PC-3 (cell line): Measurements from ENCODE around the gene FAM168A. TPM values are rescaled to one million over a fixed set of nuclear protein-coding genes. Genes with fewer than 3 reads are reported as not detected.

ENCODE experiments used
- ATAC-seq: fragments of 200-7000 bp; cut with Tn5 transposase; 2 replicates; pipeline ENCODE4 v1.9.1; 2020; ENCODE audit warnings: mild to moderate bottlenecking, moderate library complexity
- BruUV-seq: library from RNA; stranded (reverse); fragments of 400-500 nt; replicated peaks from 2 replicates; lab custom pipeline; 2021; lab: Mats Ljungman, UMichigan
- CTCF ChIA-PET: fragments of 300-600 bp; sonication (Branson Sonifier 250); formaldehyde crosslinking; loops from one replicate; lab custom pipeline; 2022; ENCODE audit warnings: antibody characterized with exemption; lab: Charles Lee
- POLR2A ChIA-PET: fragments of 300-600 bp; sonication (Branson Sonifier 250); formaldehyde crosslinking; loops from one replicate; lab custom pipeline; 2022; ENCODE audit warnings: antibody characterized with exemption; ENCODE audit not compliant: unreplicated experiment; lab: Charles Lee
- DNase-seq: peaks from one replicate; pipeline ENCODE4 v3.0.0-alpha.2; 2015
- H2AFZ ChIP-seq: fragments of 300-600 bp; sonication (generic); 2 replicates; pipeline ENCODE4 v1.6.0; 2016; ENCODE audit warnings: antibody characterized with exemption, low read length
- H3F3A ChIP-seq: fragments of 300-600 bp; sonication (generic); one replicate; pipeline ENCODE4 v1.6.0; 2017; ENCODE audit warnings: antibody characterized with exemption, low read length, control low read depth, mild to moderate bottlenecking; ENCODE audit not compliant: unreplicated experiment
- H3K27ac ChIP-seq: fragments of 300-600 bp; sonication (generic); 2 replicates; pipeline ENCODE4 v1.5.1; 2016; ENCODE audit warnings: mild to moderate bottlenecking, low read length
- H3K27me3 ChIP-seq: fragments of 300-600 bp; sonication (generic); 2 replicates; pipeline ENCODE4 v1.6.1; 2016; ENCODE audit warnings: low read length, mixed read lengths
- H3K36me3 ChIP-seq: fragments of 300-600 bp; sonication (generic); 2 replicates; pipeline ENCODE4 v1.6.1; 2016; ENCODE audit warnings: low read depth, mixed run types, low read length, mixed read lengths
- H3K4me1 ChIP-seq: fragments of 300-600 bp; sonication (generic); 2 replicates; pipeline ENCODE4 v1.5.1; 2016; ENCODE audit warnings: low read length; ENCODE audit not compliant: insufficient read depth
- H3K4me2 ChIP-seq: fragments of 300-600 bp; sonication (generic); 2 replicates; pipeline ENCODE4 v1.6.0; 2016; ENCODE audit warnings: low read length
- H3K4me3 ChIP-seq: fragments of 300-600 bp; sonication (generic); 2 replicates; pipeline ENCODE4 v1.5.1; 2016; ENCODE audit warnings: mild to moderate bottlenecking, low read length, mixed read lengths
- H3K79me2 ChIP-seq: fragments of 300-600 bp; sonication (generic); 2 replicates; pipeline ENCODE4 v1.6.1; 2017; ENCODE audit warnings: low read length, mixed read lengths
- H3K9ac ChIP-seq: fragments of 300-600 bp; sonication (generic); 2 replicates; pipeline ENCODE4 v1.6.0; 2016; ENCODE audit warnings: mild to moderate bottlenecking, low read length
- H3K9me2 ChIP-seq: fragments of 300-600 bp; sonication (generic); replicated peaks from 2 replicates; pipeline ENCODE4 v1.6.1; 2016; ENCODE audit warnings: mixed run types, low read length, mixed read lengths
- H3K9me3 ChIP-seq: fragments of 300-600 bp; sonication (generic); 2 replicates; pipeline ENCODE4 v1.6.1; 2016; ENCODE audit warnings: low read length, mixed read lengths
- H4K20me1 ChIP-seq: fragments of 300-600 bp; sonication (generic); 2 replicates; pipeline ENCODE4 v1.6.1; 2016; ENCODE audit warnings: low read length, mixed read lengths
- EZH2 ChIP-seq: fragments of 300-600 bp; sonication (generic); IDR thresholded peaks from one replicate; pipeline ENCODE4 v1.6.1; 2017; ENCODE audit warnings: antibody characterized with exemption, mild to moderate bottlenecking, low read length; ENCODE audit not compliant: unreplicated experiment
- EZH2phosphoT487 ChIP-seq: fragments of 300-600 bp; sonication (generic); IDR thresholded peaks from 2 replicates; pipeline ENCODE4 v1.6.1; 2018; ENCODE audit warnings: mild to moderate bottlenecking, antibody characterized with exemption, low read length, borderline replicate concordance
- intact Hi-C: fragments of 100-400 bp; cut with micrococcal nuclease; formaldehyde crosslinking; loops from 2 replicates; pipeline ENCODE4 v1.9.0; 2023
- total RNA-seq: library from RNA; depleted of rRNA; stranded (reverse); fragments of >200 nt; gene quantifications from 2 replicates; pipeline ENCODE4 v1.2.3, GENCODE V29; 2014
- TF ChIP-seq, protein P1 (sequence below): fragments of 300-600 bp; sonication (generic); conservative IDR thresholded peaks from 2 replicates; pipeline ENCODE4 v1.5.1; 2017; ENCODE audit warnings: antibody characterized with exemption, low read depth, mild to moderate bottlenecking, low read length

FAM168A gene
- total RNA-seq, 1 experiment from 2014 or later, result 24.5 TPM

DNA sequence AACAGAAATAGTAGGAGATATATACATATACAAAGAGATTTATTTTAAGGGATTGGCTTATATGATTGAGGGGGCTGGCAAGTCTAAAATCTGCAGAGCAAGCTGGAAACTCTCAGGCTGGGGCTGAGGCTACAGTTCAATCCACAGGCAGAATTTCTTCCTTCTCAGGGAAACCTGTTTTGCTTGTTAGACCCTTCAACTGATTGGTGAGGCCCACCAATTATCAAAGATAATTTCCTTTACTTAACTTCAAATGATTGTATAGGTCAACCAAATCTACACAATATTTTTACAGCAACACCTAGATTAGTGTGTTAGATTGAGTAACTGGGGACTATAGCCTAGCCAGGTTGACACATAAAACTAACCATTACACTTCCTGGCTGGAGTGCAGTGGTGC, 43.8 kb upstream of the FAM168A start:
- no peaks in the 10 kb centered on the region for H4K20me1 ChIP-seq
- no peaks in the 10 kb centered on the region for H3K36me3 ChIP-seq
- no peak for DNase-seq
- no peaks in the 10 kb centered on the region for H3K9me2 ChIP-seq
- TF ChIP-seq EZH2phosphoT487, result no peak
- no peaks in the 10 kb centered on the region for H3K27me3 ChIP-seq
- ATAC-seq, result no peak
- no peak overlapping the region for H3K4me2 ChIP-seq
- ChIA-PET POLR2A (no interaction called here), CTCF (no interaction called here)
- no peaks in the 10 kb centered on the region for H3F3A ChIP-seq
- H3K9ac ChIP-seq, result no peak overlapping the region
- H3K9me3 ChIP-seq, result no peaks in the 10 kb centered on the region
- H3K4me1 ChIP-seq, result no peaks in the 10 kb centered on the region
- H2AFZ ChIP-seq, result no peak overlapping the region
- no peak overlapping the region for H3K27ac ChIP-seq
- intact Hi-C loops, result no loop called here
- no TSS peak for BruUV-seq
- H3K4me3 ChIP-seq, result no peak overlapping the region
- no peaks in the 10 kb centered on the region for H3K79me2 ChIP-seq

DNA sequence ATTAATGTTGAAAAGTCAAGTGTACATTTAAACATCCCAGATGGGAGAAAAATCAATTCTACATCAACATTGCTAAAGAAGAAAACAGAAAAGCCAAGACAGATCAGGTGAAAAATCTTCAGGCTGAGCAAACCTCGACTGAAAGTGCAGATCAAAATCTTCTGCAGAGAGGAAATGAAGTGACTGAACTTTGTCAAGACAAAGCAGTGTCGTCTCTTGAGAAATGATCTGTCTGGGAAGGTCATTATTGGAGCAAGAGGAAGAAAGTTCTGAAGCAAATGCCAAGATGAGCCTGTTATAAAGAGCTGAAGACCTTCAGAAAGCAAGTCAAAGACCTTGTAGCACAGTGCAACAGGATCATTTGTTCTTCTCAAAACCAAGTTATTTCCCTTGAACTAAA, 42.7 kb upstream of the FAM168A start:
- TF ChIP-seq, protein P1, sequence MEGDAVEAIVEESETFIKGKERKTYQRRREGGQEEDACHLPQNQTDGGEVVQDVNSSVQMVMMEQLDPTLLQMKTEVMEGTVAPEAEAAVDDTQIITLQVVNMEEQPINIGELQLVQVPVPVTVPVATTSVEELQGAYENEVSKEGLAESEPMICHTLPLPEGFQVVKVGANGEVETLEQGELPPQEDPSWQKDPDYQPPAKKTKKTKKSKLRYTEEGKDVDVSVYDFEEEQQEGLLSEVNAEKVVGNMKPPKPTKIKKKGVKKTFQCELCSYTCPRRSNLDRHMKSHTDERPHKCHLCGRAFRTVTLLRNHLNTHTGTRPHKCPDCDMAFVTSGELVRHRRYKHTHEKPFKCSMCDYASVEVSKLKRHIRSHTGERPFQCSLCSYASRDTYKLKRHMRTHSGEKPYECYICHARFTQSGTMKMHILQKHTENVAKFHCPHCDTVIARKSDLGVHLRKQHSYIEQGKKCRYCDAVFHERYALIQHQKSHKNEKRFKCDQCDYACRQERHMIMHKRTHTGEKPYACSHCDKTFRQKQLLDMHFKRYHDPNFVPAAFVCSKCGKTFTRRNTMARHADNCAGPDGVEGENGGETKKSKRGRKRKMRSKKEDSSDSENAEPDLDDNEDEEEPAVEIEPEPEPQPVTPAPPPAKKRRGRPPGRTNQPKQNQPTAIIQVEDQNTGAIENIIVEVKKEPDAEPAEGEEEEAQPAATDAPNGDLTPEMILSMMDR, result no peak
- no peak for TF ChIP-seq EZH2phosphoT487
- TF ChIP-seq EZH2, result no peak
- Histone ChIP-seq H3K27me3 (no peaks in the 10 kb centered on the region), H3K4me2 (no peak overlapping the region), H3K4me1 (no peaks in the 10 kb centered on the region), H3K9ac (no peak overlapping the region), H3K27ac (no peak overlapping the region), H3K4me3 (no peak overlapping the region), H3K36me3 (no peaks in the 10 kb centered on the region), H3K9me2 (no peaks in the 10 kb centered on the region), H3K9me3 (no peaks in the 10 kb centered on the region), H3F3A (no peaks in the 10 kb centered on the region), H3K79me2 (no peaks in the 10 kb centered on the region), H4K20me1 (no peaks in the 10 kb centered on the region), H2AFZ (no peak overlapping the region)
- no TSS peak for BruUV-seq
- DNase-seq, result no peak
- CTCF ChIA-PET, result no interaction called here
- POLR2A ChIA-PET, result no interaction called here
- intact Hi-C loops, result no loop called here
- ATAC-seq, result no peak

DNA sequence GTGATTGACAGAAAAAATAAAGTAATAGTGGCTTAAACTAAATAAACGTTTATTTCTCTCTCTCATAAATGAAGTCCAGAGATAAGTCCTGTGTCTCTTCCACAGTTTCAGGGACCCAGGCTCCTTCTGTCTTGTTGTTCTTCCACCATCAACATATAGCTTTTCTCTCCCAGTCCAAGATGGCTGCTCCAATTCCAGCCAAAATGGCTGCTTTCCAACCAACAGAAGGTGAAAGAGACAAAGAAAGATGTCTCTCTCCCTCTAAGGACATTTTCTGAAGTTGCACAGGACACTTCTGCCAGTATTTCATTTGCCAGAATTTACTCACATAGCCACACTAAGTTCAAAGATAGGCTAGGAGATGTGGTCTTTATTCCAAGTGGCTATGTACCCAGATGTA, 39.1 kb upstream of the FAM168A start:
- intact Hi-C loops, result no loop called here
- TF ChIP-seq EZH2phosphoT487 (no peak), EZH2 (no peak)
- TF ChIP-seq, protein P1, result no peak

More for the DNA sequence above, 39.1 kb upstream of the FAM168A start:
- no peaks in the 10 kb centered on the region for H3F3A ChIP-seq
- H3K27me3 ChIP-seq, result no peaks in the 10 kb centered on the region
- H3K36me3 ChIP-seq, result no peaks in the 10 kb centered on the region
- H3K4me1 ChIP-seq, result no peaks in the 10 kb centered on the region
- H4K20me1 ChIP-seq, result no peaks in the 10 kb centered on the region
- H3K9ac ChIP-seq, result no peak overlapping the region
- BruUV-seq, result no TSS peak
- no peaks in the 10 kb centered on the region for H3K79me2 ChIP-seq
- POLR2A ChIA-PET, result no interaction called here
- no peaks in the 10 kb centered on the region for H3K9me2 ChIP-seq
- no peaks in the 10 kb centered on the region for H3K9me3 ChIP-seq
- H3K4me3 ChIP-seq, result no peak overlapping the region
- DNase-seq (no peak), ATAC-seq (no peak)
- H3K4me2 ChIP-seq, result no peak overlapping the region
- CTCF ChIA-PET, result interaction anchor here (0.7 to 1.2 kb wide), 2 partner anchors 11 to 173 kb away, joined by 4 to 5 read pairs; no protein-coding TSS in a partner anchor
- H3K27ac ChIP-seq, result no peak overlapping the region
- H2AFZ ChIP-seq, result peak overlapping the region; percentile 60
